Stomach smooth muscle (tissue), 2 donors: Measurements from ENCODE around the gene MAPK8IP2.

Experiments used
- H3K27ac ChIP-seq: one replicate; pipeline ENCODE4 v1.7.0; 2013; ENCODE audit warnings: mild to moderate bottlenecking, low read length, inconsistent platforms
- H3K27me3 ChIP-seq, 2 donors: one replicate each; pipeline ENCODE4 v1.7.0; 2013; ENCODE audit warnings: low read length in 2 of 2; ENCODE audit not compliant: insufficient read depth in 2 of 2, control insufficient read depth in 1 of 2
- H3K36me3 ChIP-seq, 2 donors: one replicate each; pipeline ENCODE4 v1.7.0; 2013; ENCODE audit warnings: low read length in 2 of 2; ENCODE audit not compliant: control insufficient read depth in 2 of 2, insufficient read depth in 2 of 2
- H3K4me1 ChIP-seq: one replicate; pipeline ENCODE4 v1.7.0; 2013; ENCODE audit warnings: low read length; ENCODE audit not compliant: control insufficient read depth, insufficient read depth
- H3K4me3 ChIP-seq, 2 donors: one replicate each; pipeline ENCODE4 v1.7.0; 2013; ENCODE audit warnings: low read length in 2 of 2
- H3K9ac ChIP-seq, 2 donors: one replicate each; pipeline ENCODE4 v1.7.0; 2013; ENCODE audit warnings: low read length in 2 of 2, mild to moderate bottlenecking in 1 of 2
- H3K9me3 ChIP-seq, 2 donors: one replicate each; pipeline ENCODE4 v1.7.0; 2013; ENCODE audit warnings: low read length in 2 of 2; ENCODE audit not compliant: control insufficient read depth in 2 of 2
- donor health status: healthy.
- donor health status: Pancreatic carcinoma.

The MAPK8IP2 gene

DNA sequence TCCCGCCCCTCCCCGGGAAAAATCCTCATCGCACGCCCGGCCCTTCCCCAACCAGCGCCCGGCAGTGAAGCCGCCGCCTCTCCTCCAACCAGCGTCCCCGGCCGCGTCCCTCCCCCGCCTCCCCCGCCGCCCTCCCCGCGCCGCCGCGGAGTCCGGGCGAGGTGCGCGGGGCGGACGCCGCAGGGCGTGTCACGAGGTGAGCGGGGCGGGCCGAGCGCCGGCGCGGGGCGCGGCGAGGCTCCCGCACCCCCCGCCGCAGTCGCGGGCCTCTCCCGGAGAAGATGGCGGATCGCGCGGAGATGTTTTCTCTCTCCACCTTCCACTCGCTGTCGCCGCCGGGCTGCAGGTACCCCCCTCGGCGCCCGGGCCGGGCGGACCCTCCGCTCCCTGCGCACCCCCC, at the start of gene MAPK8IP2:
Gene MAPK8IP2 (plus strand): TSS at position 256 of the 400 bp plus-strand sequence. CDS start 26 bp downstream, at position 282.
- H3K9ac ChIP-seq, result no peak within 1 kb of the TSS

DNA sequence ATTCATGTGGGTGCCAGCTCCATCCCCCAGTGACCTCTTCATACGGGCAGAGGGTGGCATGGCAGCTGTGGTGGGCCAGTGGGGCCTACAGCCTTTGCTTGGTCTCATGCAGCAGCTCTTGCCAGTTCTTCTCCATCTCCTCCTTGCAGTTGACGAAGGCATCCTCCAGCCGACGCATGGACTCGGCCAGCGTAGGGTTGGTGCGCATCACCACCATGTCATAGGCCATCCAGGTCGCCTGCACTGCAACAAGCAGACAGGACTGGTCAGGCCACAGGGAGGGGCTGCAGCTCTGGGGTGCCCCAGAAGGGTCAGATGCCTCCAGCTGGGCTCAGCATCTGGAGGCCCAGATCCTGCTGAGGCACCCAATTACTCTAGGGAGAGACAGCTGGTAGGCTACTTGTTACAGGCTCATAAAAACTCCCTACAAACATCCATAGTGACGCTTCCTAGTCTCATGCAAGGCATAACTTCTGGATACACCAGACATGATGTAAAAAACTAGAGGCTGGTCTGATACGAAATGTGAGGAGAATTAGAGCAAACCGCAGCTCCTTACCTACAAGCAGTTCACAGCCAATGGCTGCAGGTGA, 49.3 kb upstream of the MAPK8IP2 start:
- peaks cover 3% of the 10 kb centered on the region for H3K4me1 ChIP-seq
- H3K27ac ChIP-seq, result no peak overlapping the region
- H3K27me3 ChIP-seq, result peaks cover 21 to 36% of the 10 kb centered on the region in 2 donors
- H3K4me3 ChIP-seq, result no peak overlapping the region
- no peak overlapping the region for H3K9ac ChIP-seq
- no peaks in the 10 kb centered on the region for H3K9me3 ChIP-seq
- no peaks in the 10 kb centered on the region for H3K36me3 ChIP-seq

More for the DNA sequence above, at the start of gene MAPK8IP2:
- peaks cover 33 to 57% of the 10 kb centered on the region in 2 donors for H3K27me3 ChIP-seq
- H3K4me3 ChIP-seq, result peak within 1 kb of the TSS in 1 of 2 donors; percentile 29
- H3K36me3 ChIP-seq, result no peaks in the 10 kb centered on the region
- H3K4me1 ChIP-seq, result peaks cover 10% of the 10 kb centered on the region
- H3K9me3 ChIP-seq, result no peaks in the 10 kb centered on the region
- no peak within 1 kb of the TSS for H3K27ac ChIP-seq

DNA sequence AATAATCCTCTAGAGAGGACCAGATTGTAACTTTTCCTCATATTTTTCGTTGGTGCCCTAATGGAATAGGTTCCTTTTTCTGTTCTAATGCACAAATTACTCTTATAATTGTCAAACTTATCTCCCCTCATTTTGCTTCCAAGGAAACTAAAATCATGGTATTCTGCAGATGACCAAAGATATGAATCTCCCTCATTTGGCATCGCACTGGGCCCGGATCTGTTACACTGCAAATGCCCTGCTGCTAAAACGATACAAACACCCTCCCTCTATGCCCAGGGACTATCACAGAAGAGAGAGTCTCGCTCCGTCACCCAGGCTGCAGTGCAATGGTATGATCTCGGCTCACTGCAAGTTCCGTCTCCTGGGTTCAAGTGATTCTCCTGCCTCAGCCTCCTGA, 47.3 kb upstream of the MAPK8IP2 start:
- H3K27me3 ChIP-seq, result peaks cover 19 to 28% of the 10 kb centered on the region in 2 donors

DNA sequence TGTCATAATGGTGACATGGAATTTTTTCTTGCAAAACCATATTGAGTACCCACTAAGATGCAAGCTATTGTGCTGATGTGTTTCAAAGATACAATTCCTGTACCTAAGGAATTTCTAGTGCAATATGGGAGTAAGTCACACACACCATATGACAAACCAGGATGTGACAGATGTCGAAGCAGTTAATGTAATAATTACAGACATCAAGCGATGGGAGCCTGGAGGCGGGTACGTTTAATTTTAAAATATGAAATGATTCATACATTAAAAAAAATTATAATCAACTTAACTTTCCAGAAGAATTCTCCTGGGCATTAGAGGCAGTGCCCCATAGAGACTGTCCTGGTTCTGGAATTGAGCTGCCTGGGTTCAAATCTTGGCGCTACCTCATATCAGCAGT, 43.9 kb upstream of the MAPK8IP2 start:
- Histone ChIP-seq H3K4me1 (no peaks in the 10 kb centered on the region), H3K27ac (no peak overlapping the region), H3K36me3 (no peaks in the 10 kb centered on the region), H3K4me3 (no peak overlapping the region), H3K9ac (no peak overlapping the region), H3K27me3 (peaks cover 0 to 7% of the 10 kb centered on the region in 2 donors), H3K9me3 (no peaks in the 10 kb centered on the region)

More for the DNA sequence above, 47.3 kb upstream of the MAPK8IP2 start:
- no peaks in the 10 kb centered on the region for H3K9me3 ChIP-seq
- no peaks in the 10 kb centered on the region for H3K36me3 ChIP-seq
- no peak overlapping the region for H3K27ac ChIP-seq
- H3K4me3 ChIP-seq, result no peak overlapping the region
- H3K4me1 ChIP-seq, result no peaks in the 10 kb centered on the region
- H3K9ac ChIP-seq, result no peak overlapping the region

DNA sequence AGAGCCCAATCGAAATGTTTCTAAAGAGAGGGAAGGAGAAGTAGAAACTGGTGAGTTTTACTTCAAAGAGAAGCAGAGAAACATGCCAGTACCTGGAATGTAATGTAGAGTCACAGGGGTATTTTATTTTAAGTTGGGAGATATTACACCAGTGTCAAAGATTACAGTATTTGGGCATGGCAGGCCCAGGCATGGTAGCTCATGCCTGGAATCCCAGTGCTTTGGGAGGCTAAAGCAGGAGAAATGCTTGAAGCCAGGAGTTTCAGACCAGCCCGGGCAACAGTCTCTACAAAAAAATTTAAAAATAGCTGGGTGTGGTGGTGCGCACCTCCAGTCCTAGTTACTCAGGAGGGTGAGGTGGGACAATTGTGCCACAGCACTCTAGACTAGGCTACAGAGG, 40.6 kb upstream of the MAPK8IP2 start:
- H3K36me3 ChIP-seq, result no peaks in the 10 kb centered on the region
- H3K27me3 ChIP-seq, result peaks cover 0 to 3% of the 10 kb centered on the region in 2 donors
- H3K9me3 ChIP-seq, result no peaks in the 10 kb centered on the region
- no peak overlapping the region for H3K27ac ChIP-seq
- peaks cover 10% of the 10 kb centered on the region for H3K4me1 ChIP-seq
- H3K9ac ChIP-seq, result no peak overlapping the region
- H3K4me3 ChIP-seq, result no peak overlapping the region

DNA sequence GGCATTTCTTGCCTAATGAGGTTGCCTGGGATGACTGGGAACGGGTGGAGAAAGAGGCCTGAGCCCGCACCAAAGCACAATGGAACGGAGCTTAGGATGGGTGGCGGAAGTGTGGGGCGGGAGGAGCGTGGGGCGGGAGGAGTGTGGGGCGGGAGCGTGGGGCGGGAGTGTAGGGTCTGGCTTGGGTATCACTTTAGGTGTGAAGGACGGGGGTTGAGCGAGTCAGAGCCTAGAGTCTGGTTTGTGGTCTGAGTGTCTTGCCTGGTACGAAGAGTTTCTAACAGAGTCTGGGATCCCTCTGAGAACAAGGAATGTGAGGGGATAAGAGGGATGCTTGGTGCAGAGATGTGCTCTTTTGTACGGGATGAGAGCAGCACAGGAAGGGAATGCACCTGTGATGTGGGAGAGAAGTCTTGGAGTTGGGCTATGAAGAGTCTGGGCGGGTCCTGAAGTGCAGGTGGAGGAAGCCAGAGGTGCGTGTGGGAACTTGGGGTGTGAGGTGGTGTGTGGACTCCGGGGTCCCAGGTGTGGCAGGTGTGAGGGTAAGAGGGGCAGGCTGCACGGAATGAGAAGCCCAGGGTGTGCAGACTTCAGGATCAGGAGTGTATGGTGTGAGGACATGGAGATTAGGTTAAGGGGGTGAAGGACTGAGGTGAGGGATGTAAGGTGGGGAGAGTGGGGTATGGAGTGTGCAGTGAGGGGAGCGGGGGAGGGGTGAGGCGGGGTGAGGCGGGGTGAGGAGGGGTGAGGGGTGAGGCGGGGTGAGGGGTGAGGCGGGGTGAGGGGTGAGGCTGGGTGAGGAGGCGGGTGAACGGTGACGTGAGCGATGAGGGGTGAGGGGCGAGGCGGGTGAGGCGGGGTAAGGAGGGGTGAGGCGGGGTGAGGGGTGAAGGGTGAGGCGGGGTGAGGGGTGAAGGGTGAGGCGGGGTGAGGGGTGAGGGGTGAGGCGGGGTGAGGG, 38.9 kb upstream of the MAPK8IP2 start:
- H3K27ac ChIP-seq, result no peak overlapping the region
- H3K9me3 ChIP-seq, result no peaks in the 10 kb centered on the region
- H3K9ac ChIP-seq, result no peak overlapping the region
- H3K4me3 ChIP-seq, result no peak overlapping the region
- peaks cover 0 to 3% of the 10 kb centered on the region in 2 donors for H3K27me3 ChIP-seq
- H3K4me1 ChIP-seq, result peaks cover 10% of the 10 kb centered on the region
- no peaks in the 10 kb centered on the region for H3K36me3 ChIP-seq

DNA sequence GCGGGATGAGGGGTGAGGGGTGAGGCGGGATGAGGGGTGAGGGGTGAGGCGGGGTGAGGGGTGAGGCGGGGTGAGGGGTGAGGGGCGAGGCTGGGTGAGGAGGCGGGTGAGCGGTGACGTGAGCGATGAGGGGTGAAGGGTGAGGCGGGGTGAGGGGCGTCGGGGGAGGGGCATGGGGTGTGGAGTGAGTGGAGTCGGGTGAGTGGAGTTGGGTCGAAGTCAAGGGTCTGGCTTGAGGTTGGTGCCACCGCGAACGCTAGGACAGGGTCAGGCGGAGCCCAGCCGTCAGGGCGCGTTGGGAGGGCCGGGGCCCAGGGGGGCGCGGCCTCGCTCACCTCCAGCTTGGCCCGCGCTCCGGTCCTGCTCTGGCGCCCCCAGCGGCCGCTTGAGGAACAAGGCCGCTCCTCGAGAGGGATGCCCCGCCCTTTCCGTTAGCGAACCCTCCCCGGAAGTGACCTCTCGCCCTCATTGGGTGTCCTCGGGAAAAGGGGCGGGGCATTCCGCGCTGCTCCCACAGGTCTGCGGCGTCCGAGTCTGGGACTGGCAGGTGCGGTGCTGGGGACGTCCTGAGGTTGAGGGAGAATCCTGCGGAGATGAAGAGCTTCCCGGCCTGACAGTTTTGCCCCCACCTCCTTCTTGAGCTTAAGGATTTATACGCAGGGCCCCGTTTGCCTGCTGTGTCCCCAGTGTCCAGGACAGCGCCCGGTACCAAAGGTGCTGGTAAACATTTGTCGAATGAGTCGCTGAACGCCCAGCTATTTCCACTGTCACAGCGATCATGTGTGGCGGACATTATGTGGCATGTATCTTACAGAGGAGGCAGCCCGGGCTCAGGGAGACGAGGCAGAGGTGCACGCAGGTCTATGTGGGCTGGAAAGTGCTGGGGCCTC, 37.8 kb upstream of the MAPK8IP2 start, which contains the start of gene SYCE3:
Gene SYCE3 (minus strand): TSS at position 397 of the 890 bp plus-strand sequence. CDS start 6,514 bp downstream, outside the sequence.
- H3K9ac ChIP-seq, result peak within 1 kb of the TSS; percentile 65 to 80

DNA sequence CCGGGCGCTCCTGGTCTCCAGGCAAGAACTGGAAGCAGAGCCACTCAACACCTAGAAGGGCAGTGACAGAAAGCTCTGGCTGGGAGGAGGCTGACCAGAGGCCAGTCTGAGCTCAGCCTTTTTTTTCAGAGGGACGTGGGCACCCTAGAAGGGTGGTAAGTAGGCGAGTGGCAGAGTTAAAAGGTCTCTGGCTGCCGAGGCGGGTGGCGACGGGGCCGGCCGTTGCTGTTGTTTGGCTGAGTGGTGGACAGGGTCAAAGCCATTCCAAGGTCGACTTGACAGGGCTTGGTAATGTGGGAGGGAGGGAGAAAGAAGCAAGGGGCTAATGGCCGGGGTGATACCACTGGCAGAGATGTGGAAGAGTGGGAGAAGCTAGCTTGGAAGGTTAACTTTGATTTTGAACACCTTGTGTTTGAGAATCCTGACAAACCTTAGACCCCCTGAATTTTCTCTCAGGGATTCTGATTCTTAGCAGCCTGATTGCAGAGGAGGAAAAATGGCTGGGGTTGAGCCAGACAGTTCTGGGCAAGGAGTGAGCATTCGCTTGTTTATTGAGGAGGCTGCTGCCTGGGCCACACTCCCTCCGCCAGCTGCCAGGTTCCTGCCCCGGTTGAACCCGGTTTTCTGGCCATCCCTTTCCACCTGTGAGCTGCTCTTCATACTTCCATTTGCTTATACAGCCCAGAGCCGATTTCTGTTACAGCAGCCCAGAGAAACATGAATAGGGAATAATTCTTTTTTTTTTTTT, 37.0 kb upstream of the MAPK8IP2 start:
- peak overlapping the region; percentile 76 to 92 for H3K4me3 ChIP-seq
- H3K27me3 ChIP-seq, result no peaks in the 10 kb centered on the region
- peak overlapping the region; percentile 65 to 80 for H3K9ac ChIP-seq
- H3K36me3 ChIP-seq, result no peaks in the 10 kb centered on the region
- no peak overlapping the region for H3K27ac ChIP-seq
- H3K9me3 ChIP-seq, result no peaks in the 10 kb centered on the region
- peaks cover 10% of the 10 kb centered on the region for H3K4me1 ChIP-seq

More for the DNA sequence above, 37.8 kb upstream of the MAPK8IP2 start, which contains the start of gene SYCE3:
- H3K27me3 ChIP-seq, result peaks cover 0 to 1% of the 10 kb centered on the region in 2 donors
- no peaks in the 10 kb centered on the region for H3K9me3 ChIP-seq
- H3K27ac ChIP-seq, result no peak within 1 kb of the TSS
- no peaks in the 10 kb centered on the region for H3K36me3 ChIP-seq
- peaks cover 10% of the 10 kb centered on the region for H3K4me1 ChIP-seq
- H3K4me3 ChIP-seq, result peak within 1 kb of the TSS; percentile 76 to 92

DNA sequence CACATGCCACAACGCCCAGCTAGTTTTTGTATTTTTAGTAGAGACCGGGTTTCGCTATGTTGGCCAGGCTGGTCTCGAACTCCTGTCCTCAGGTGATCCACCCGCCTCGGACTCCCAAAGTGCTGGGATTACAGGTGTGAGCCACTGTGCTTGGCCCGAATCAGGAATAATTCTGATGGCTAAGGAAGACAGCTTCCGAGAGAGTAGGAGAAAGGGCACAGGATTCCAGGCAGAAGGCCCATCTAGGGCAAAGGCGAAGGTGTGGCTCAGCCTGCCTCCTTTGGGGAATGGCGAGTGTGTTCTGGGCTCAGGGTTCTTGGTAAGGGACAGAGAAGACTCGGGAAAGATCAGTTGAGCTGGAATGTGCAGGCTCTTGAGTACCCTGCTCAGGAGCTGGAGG, 36.3 kb upstream of the MAPK8IP2 start:
- H3K27me3 ChIP-seq, result no peaks in the 10 kb centered on the region
- no peaks in the 10 kb centered on the region for H3K36me3 ChIP-seq
- H3K4me3 ChIP-seq, result no peak overlapping the region
- no peak overlapping the region for H3K9ac ChIP-seq
- H3K27ac ChIP-seq, result no peak overlapping the region
- peaks cover 10% of the 10 kb centered on the region for H3K4me1 ChIP-seq
- no peaks in the 10 kb centered on the region for H3K9me3 ChIP-seq
